IMR-90 (cell line): ENCODE results near the gene DOCK6. TPM values are rescaled to one million over a fixed set of nuclear protein-coding genes. Genes with fewer than 3 reads are reported as not detected.

ENCODE experiments used
- ATAC-seq: fragments of 200-7000 bp; cut with Tn5 transposase; 2 replicates; pipeline ENCODE4 v1.9.1; 2020; ENCODE audit warnings: low read depth, mild to moderate bottlenecking, moderate library complexity
- BruUV-seq: library from RNA; stranded (reverse); fragments of 400-500 nt; replicated peaks from 2 replicates; lab custom pipeline; 2021; lab: Mats Ljungman, UMichigan
- CTCF ChIA-PET: fragments of 300-600 bp; formaldehyde crosslinking; extraction: SDS; loops from one replicate; lab custom pipeline; 2021; ENCODE audit warnings: antibody characterized with exemption; lab: Yijun Ruan, JAX
- POLR2A ChIA-PET: fragments of 300-600 bp; sonication (Branson Sonifier 250); formaldehyde crosslinking; loops from one replicate; lab custom pipeline; 2022; ENCODE audit warnings: antibody characterized with exemption; ENCODE audit not compliant: unreplicated experiment; lab: Charles Lee
- DNase-seq: peaks from one replicate; pipeline ENCODE4 v3.0.0; 2013
- H2AFZ ChIP-seq: replicated peaks from 2 replicates; pipeline ENCODE3; 2013; ENCODE audit warnings: low read length, mild to moderate bottlenecking; ENCODE audit not compliant: poor library complexity
- H2AK5ac ChIP-seq: 2 replicates; pipeline ENCODE4 v1.6.1; 2013; ENCODE audit warnings: low read depth, low read length, inconsistent platforms
- H2AK9ac ChIP-seq: replicated peaks from 2 replicates; pipeline ENCODE3; 2013; ENCODE audit warnings: mild to moderate bottlenecking, low read depth, low read length, moderate library complexity; ENCODE audit not compliant: poor library complexity
- H2BK120ac ChIP-seq: 2 replicates; pipeline ENCODE4 v1.6.1; 2013; ENCODE audit warnings: low read depth, low read length, inconsistent platforms
- H2BK15ac ChIP-seq: 3 replicates; pipeline ENCODE4 v1.6.1; 2013; ENCODE audit warnings: low read depth, low read length, inconsistent platforms
- H2BK20ac ChIP-seq: 2 replicates; pipeline ENCODE4 v1.6.1; 2013; ENCODE audit warnings: low read depth, mild to moderate bottlenecking, inconsistent platforms, low read length, moderate library complexity
- H2BK5ac ChIP-seq: 2 replicates; pipeline ENCODE4 v1.6.1; 2013; ENCODE audit warnings: mild to moderate bottlenecking, low read depth, low read length, inconsistent platforms; ENCODE audit not compliant: poor library complexity, severe bottlenecking
- H3K14ac ChIP-seq: replicated peaks from 2 replicates; pipeline ENCODE4 v1.6.1; 2013; ENCODE audit warnings: low read depth, low read length, inconsistent platforms
- H3K18ac ChIP-seq: 2 replicates; pipeline ENCODE4 v1.6.1; 2013; ENCODE audit warnings: low read depth, low read length, control low read depth
- H3K23ac ChIP-seq: 2 replicates; pipeline ENCODE4 v1.6.1; 2013; ENCODE audit warnings: low read depth, low read length, inconsistent platforms
- H3K27ac ChIP-seq: 2 replicates; pipeline ENCODE4 v1.5.1; 2013; ENCODE audit warnings: mild to moderate bottlenecking, control low read depth, low read length; ENCODE audit not compliant: insufficient read depth
- H3K27me3 ChIP-seq: 2 replicates; pipeline ENCODE4 v1.6.1; 2013; ENCODE audit warnings: low read length; ENCODE audit not compliant: control insufficient read depth, insufficient read depth
- H3K36me3 ChIP-seq: 2 replicates; pipeline ENCODE4 v1.6.1; 2013; ENCODE audit warnings: low read length, mixed read lengths; ENCODE audit not compliant: control insufficient read depth, insufficient read depth
- H3K4ac ChIP-seq: 2 replicates; pipeline ENCODE4 v1.6.1; 2013; ENCODE audit warnings: low read depth, low read length, inconsistent platforms
- H3K4me1 ChIP-seq: 2 replicates; pipeline ENCODE4 v1.6.1; 2013; ENCODE audit warnings: low read length, mixed read lengths; ENCODE audit not compliant: control insufficient read depth, insufficient read depth
- H3K4me2 ChIP-seq: 2 replicates; pipeline ENCODE4 v1.6.1; 2013; ENCODE audit warnings: low read depth, mild to moderate bottlenecking, control low read depth, low read length, moderate library complexity
- H3K4me3 ChIP-seq: 2 replicates; pipeline ENCODE4 v1.5.1; 2013; ENCODE audit warnings: low read depth, mild to moderate bottlenecking, control low read depth, low read length, moderate library complexity; ENCODE audit not compliant: insufficient read depth
- H3K56ac ChIP-seq: 2 replicates; pipeline ENCODE4 v1.6.1; 2013; ENCODE audit warnings: low read length, inconsistent platforms; ENCODE audit not compliant: insufficient read depth; ENCODE audit errors: extremely low read depth
- H3K79me1 ChIP-seq, 2 experiments: 2 replicates each; pipeline ENCODE4 v1.6.1; 2013; ENCODE audit warnings: low read length in 2 of 2, inconsistent platforms in 1 of 2, low read depth in 1 of 2
- H3K9ac ChIP-seq: 2 replicates; pipeline ENCODE4 v1.6.1; 2013; ENCODE audit warnings: low read depth, low read length, control low read depth
- H3K9me1 ChIP-seq: 2 replicates; pipeline ENCODE4 v1.6.1; 2013; ENCODE audit warnings: low read length, inconsistent platforms; ENCODE audit not compliant: insufficient read depth
- H3K9me3 ChIP-seq: 2 replicates; pipeline ENCODE4 v1.6.1; 2013; ENCODE audit warnings: low read length; ENCODE audit not compliant: control insufficient read depth, insufficient read depth
- H4K20me1 ChIP-seq: 2 replicates; pipeline ENCODE4 v1.6.1; 2013; ENCODE audit warnings: low read length, inconsistent platforms; ENCODE audit not compliant: insufficient read depth
- H4K5ac ChIP-seq: 2 replicates; pipeline ENCODE4 v1.6.1; 2013; ENCODE audit warnings: mild to moderate bottlenecking, low read depth, low read length, control low read depth
- H4K8ac ChIP-seq, 2 experiments: 2 replicates each; pipeline ENCODE4 v1.6.1; 2013; ENCODE audit warnings: low read depth in 2 of 2, low read length in 2 of 2, control low read depth in 1 of 2, inconsistent platforms in 1 of 2
- H4K91ac ChIP-seq: 2 replicates; pipeline ENCODE4 v1.6.1; 2013; ENCODE audit warnings: low read depth, low read length, inconsistent platforms; ENCODE audit not compliant: insufficient read depth
- BHLHE40 ChIP-seq: fragments of 150-350 bp; IDR thresholded peaks from 2 replicates; pipeline ENCODE4 v1.6.1; 2016; ENCODE audit warnings: mild to moderate bottlenecking, low read depth, low read length
- CHD1 ChIP-seq: IDR thresholded peaks from 2 replicates; pipeline ENCODE4 v1.6.1; 2012; ENCODE audit warnings: low read depth, low read length, improper control_type of control experiment
- FOS ChIP-seq: fragments of 150-350 bp; IDR thresholded peaks from 2 replicates; pipeline ENCODE4 v1.6.1; 2016; ENCODE audit warnings: low read depth, low read length
- MAFK ChIP-seq: IDR thresholded peaks from 2 replicates; pipeline ENCODE4 v1.6.1; 2012; ENCODE audit warnings: low read depth, low read length, improper control_type of control experiment
- MXI1 ChIP-seq: IDR thresholded peaks from 2 replicates; pipeline ENCODE4 v1.6.1; 2012; ENCODE audit warnings: low read depth, mild to moderate bottlenecking, low read length, moderate library complexity, borderline replicate concordance
- POLR2A ChIP-seq: IDR thresholded peaks from 2 replicates; pipeline ENCODE4 v1.6.1; 2012; ENCODE audit warnings: mild to moderate bottlenecking, low read depth, low read length
- WGBS, 2 experiments: methylation state at CpG; one replicate each; pipeline versions ENCODE4 v1.1.5 to v1.1.7; 2013; ENCODE audit warnings: missing lambda C conversion rate in 2 of 2; ENCODE audit not compliant: insufficient read length in 1 of 2; ENCODE audit errors: extremely low coverage in 2 of 2; 5-methylcytosine and 5-hydroxymethylcytosine counted together
- dilution Hi-C: fragments of 300-500 bp; cut with HindIII; formaldehyde crosslinking; loops from one replicate; pipeline ENCODE4 v1.14.3; 2018; ENCODE audit warnings: low sequenced_read_pairs; ENCODE audit not compliant: unreplicated experiment
- in situ Hi-C: fragments of 300-500 bp; cut with MboI; formaldehyde crosslinking; loops from 3 replicates; pipeline ENCODE4 v1.14.3; 2019; ENCODE audit warnings: low sequenced_read_pairs, inconsistent platforms, mixed read lengths
- intact Hi-C: fragments of 100-400 bp; cut with micrococcal nuclease; formaldehyde crosslinking; loops from 2 replicates; pipeline ENCODE4 v1.10.0; 2022
- polyA plus RNA-seq, 3 experiments: library from polyadenylated mRNA; depleted of rRNA; stranded (reverse); fragments of >200 nt; gene quantifications; 2 replicates each; pipeline ENCODE4 v1.2.3, GENCODE V29; 2012; ENCODE audit warnings: low replicate concordance in 1 of 3
- total RNA-seq: library from RNA; depleted of rRNA; stranded (reverse); fragments of >200 nt; gene quantifications from 2 replicates; pipeline ENCODE4 v1.2.3, GENCODE V29; 2012
- TF ChIP-seq, protein P1 (sequence below): fragments of 150-350 bp; IDR thresholded peaks from 2 replicates; pipeline ENCODE4 v1.6.1; 2016; ENCODE audit warnings: low read depth, mild to moderate bottlenecking, low read length, moderate library complexity, borderline replicate concordance
- TF ChIP-seq, protein P2 (sequence below): fragments of 150-350 bp; IDR thresholded peaks from 2 replicates; pipeline ENCODE4 v1.6.1; 2017; ENCODE audit warnings: mild to moderate bottlenecking, antibody characterized with exemption, low read length, low read depth
- TF ChIP-seq, protein P3 (sequence below): conservative IDR thresholded peaks from 2 replicates; pipeline ENCODE4 v1.5.1; 2012; ENCODE audit warnings: mild to moderate bottlenecking, low read depth, low read length, improper control_type of control experiment

The DOCK6 gene
- total and polyA plus RNA-seq, 2 of the 4 experiments (the other 2 are of a cell fraction): 5.0 to 18.4 TPM

DNA sequence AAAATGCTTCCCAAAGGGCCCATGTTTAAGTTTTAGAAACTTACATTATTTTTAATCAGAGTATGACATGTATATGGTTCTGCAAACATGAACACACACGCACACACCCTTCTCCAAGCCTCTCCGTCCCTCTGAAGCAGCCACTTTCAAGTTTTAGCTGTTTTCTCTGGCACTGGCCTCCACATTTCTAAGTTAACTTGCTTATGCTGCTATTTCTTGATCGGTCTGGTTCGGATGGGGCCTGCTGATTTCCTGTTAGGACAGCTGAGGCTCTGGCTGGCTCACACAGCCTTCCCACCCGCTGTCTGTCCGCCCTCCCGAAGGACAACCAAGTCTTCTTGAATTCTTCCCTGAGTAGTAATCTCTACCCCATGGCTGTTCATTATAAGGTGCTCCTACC, 111.1 kb downstream of the DOCK6 start:
- Histone ChIP-seq H3K9me1 (peaks cover 1% of the 10 kb centered on the region; the same call in 1 of the 2 replicates), H3K27ac (peak overlapping the region; percentile 59; the same call in 1 of the 2 replicates), H3K9ac (peak overlapping the region; percentile 49; the same call in 1 of the 2 replicates), H3K23ac (no peak overlapping the region; the same call in 1 of the 2 replicates), H3K56ac (no peak overlapping the region), H2BK15ac (peak overlapping the region; percentile 15; the same call in 1 of the 3 replicates), H3K27me3 (no peaks in the 10 kb centered on the region), H4K8ac (peak overlapping the region; percentile 66 to 68; a peak in 2 of 4 replicates), H4K5ac (peak overlapping the region; percentile 95), H3K4me3 (no peak overlapping the region), H3K4me2 (no peak overlapping the region), H4K91ac (peak overlapping the region; percentile 13; the same call in 1 of the 2 replicates), H3K4ac (peak overlapping the region; percentile 33; the same call in 1 of the 2 replicates), H3K18ac (peak overlapping the region; percentile 87), H3K4me1 (peaks cover 12% of the 10 kb centered on the region), H4K20me1 (no peaks in the 10 kb centered on the region), H3K9me3 (no peaks in the 10 kb centered on the region), H3K79me1 (peaks cover 20 to 42% of the 10 kb centered on the region in 2 experiments), H2BK120ac (peak overlapping the region; percentile 28), H3K14ac (no peak overlapping the region), H3K36me3 (peaks cover 1% of the 10 kb centered on the region; the same call in 1 of the 2 replicates), H2BK20ac (peak overlapping the region; percentile 8; the same call in 1 of the 2 replicates), H2BK5ac (peak overlapping the region; percentile 63), H2AK5ac (peak overlapping the region; percentile 5; the same call in 1 of the 2 replicates), H2AFZ (peak overlapping the region; percentile 64), H2AK9ac (no peak overlapping the region)
- TF ChIP-seq MXI1: no peak
- TF ChIP-seq, protein P1, sequence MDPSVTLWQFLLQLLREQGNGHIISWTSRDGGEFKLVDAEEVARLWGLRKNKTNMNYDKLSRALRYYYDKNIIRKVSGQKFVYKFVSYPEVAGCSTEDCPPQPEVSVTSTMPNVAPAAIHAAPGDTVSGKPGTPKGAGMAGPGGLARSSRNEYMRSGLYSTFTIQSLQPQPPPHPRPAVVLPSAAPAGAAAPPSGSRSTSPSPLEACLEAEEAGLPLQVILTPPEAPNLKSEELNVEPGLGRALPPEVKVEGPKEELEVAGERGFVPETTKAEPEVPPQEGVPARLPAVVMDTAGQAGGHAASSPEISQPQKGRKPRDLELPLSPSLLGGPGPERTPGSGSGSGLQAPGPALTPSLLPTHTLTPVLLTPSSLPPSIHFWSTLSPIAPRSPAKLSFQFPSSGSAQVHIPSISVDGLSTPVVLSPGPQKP: no peak
- no peak for TF ChIP-seq CHD1
- TF ChIP-seq MAFK: no peak
- no peak for TF ChIP-seq POLR2A
- TF ChIP-seq, protein P2, sequence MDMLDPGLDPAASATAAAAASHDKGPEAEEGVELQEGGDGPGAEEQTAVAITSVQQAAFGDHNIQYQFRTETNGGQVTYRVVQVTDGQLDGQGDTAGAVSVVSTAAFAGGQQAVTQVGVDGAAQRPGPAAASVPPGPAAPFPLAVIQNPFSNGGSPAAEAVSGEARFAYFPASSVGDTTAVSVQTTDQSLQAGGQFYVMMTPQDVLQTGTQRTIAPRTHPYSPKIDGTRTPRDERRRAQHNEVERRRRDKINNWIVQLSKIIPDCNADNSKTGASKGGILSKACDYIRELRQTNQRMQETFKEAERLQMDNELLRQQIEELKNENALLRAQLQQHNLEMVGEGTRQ: no peak
- TF ChIP-seq, protein P3, sequence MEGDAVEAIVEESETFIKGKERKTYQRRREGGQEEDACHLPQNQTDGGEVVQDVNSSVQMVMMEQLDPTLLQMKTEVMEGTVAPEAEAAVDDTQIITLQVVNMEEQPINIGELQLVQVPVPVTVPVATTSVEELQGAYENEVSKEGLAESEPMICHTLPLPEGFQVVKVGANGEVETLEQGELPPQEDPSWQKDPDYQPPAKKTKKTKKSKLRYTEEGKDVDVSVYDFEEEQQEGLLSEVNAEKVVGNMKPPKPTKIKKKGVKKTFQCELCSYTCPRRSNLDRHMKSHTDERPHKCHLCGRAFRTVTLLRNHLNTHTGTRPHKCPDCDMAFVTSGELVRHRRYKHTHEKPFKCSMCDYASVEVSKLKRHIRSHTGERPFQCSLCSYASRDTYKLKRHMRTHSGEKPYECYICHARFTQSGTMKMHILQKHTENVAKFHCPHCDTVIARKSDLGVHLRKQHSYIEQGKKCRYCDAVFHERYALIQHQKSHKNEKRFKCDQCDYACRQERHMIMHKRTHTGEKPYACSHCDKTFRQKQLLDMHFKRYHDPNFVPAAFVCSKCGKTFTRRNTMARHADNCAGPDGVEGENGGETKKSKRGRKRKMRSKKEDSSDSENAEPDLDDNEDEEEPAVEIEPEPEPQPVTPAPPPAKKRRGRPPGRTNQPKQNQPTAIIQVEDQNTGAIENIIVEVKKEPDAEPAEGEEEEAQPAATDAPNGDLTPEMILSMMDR: no peak
- no peak for TF ChIP-seq FOS
- no peak for TF ChIP-seq BHLHE40
- in situ Hi-C loops (no loop called here), dilution Hi-C loops (no loop called here), intact Hi-C loops (no loop called here)
- no TSS peak for BruUV-seq
- DNase-seq (no peak), ATAC-seq (no peak)
- WGBS, 2 experiments: 72% methylated on average over 2 of the region's 7 CpGs; no CpG with 5 or more reads in 1 of the 2 experiments
- ChIA-PET CTCF (no interaction called here), POLR2A (no interaction called here)
